AG04450 (cell line): Measurements from ENCODE around the gene POTEF. TPM values are rescaled to one million over a fixed set of nuclear protein-coding genes. Genes with fewer than 3 reads are reported as not detected.
"Not testable (repeated sequence)": the region's sequence is repeated elsewhere in the genome, so short reads cannot be mapped to it uniquely, and the experiment has no call there.

Experiments
- CTCF ChIA-PET: fragments of 300-600, 350-600 bp; formaldehyde crosslinking; extraction: SDS; loops from one replicate; lab custom pipeline; 2022; ENCODE audit warnings: antibody characterized with exemption, inconsistent platforms; lab: Charles Lee
- POLR2A ChIA-PET: fragments of 350-600 bp; formaldehyde crosslinking; extraction: SDS; loops from one replicate; lab custom pipeline; 2021; ENCODE audit warnings: antibody characterized with exemption, inconsistent platforms; lab: Yijun Ruan, JAX
- DNase-seq: peaks from one replicate; pipeline ENCODE4 v3.0.0-alpha.2; 2011; ENCODE audit warnings: low read depth, low spot score
- H3K27ac ChIP-seq: one replicate; pipeline ENCODE4 v1.5.1; 2012; ENCODE audit warnings: low read depth, low read length, control low read depth
- H3K27me3 ChIP-seq: one replicate; pipeline ENCODE4 v1.6.0; 2012; ENCODE audit warnings: low read length; ENCODE audit not compliant: control insufficient read depth, insufficient read depth
- H3K4me3 ChIP-seq: 2 replicates; pipeline ENCODE4 v1.5.1; 2011; ENCODE audit warnings: mild to moderate bottlenecking, low read depth, low read length, control low read depth
- H3K9me3 ChIP-seq: 2 replicates; pipeline ENCODE4 v1.5.1; 2012; ENCODE audit warnings: low read length; ENCODE audit not compliant: control insufficient read depth, insufficient read depth
- polyA plus RNA-seq: library from polyadenylated mRNA; depleted of rRNA; stranded (reverse); fragments of >200 nt; gene quantifications from 2 replicates; pipeline ENCODE4 v1.2.3, GENCODE V29; 2011

The POTEF gene
- polyA plus RNA-seq, 1 experiment = not detected

DNA sequence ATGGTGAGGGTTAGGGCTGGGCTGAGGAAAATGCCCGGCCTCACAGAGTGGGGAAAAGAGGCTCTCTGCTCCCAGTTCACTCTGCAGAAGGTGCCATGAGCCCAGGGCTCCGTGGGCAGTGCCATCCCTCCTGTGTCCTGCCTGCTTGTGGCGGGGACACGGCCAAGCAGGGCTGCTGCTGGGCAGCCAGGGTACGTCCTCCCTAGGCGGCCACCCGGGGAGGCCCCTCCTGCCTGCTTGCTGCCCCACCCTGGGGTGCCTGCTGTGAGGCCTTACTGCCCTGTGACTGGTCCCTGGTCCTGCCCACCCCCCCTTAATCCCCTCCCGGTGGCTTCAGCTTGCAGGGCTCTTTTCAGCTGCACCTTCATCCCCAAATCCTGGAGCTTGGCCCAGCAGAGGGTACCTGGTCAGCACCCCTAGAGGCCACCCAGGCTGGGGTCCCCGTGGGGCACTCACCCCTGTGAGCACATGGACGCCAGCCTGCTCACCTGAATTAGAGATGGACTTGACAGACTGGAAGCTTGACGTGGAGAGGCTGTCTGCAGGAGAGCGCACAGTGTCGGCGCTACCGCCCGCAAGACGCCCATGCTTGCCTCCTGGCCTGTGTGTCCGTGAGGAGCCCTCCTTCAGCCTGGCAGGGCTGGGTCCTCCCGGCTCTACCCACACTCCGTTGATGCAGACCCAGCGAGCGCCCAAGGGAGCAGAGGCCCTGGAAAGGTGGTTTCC lies 12.8 kb upstream of the POTEF start:
- H3K27ac ChIP-seq, H3K27me3 ChIP-seq, POLR2A ChIA-PET, H3K4me3 ChIP-seq, H3K9me3 ChIP-seq, CTCF ChIA-PET, DNase-seq: not testable (repeated sequence)

- POLR2A ChIA-PET, H3K27me3 ChIP-seq, DNase-seq, H3K4me3 ChIP-seq, CTCF ChIA-PET, H3K9me3 ChIP-seq, H3K27ac ChIP-seq: not testable (repeated sequence)
Observed at GRCh38 chr2:130141002-130141401, 12.0 kb upstream of the POTEF start.

- DNase-seq, H3K27me3 ChIP-seq, H3K4me3 ChIP-seq, CTCF ChIA-PET, POLR2A ChIA-PET, H3K9me3 ChIP-seq, H3K27ac ChIP-seq: not testable (repeated sequence)
Observed at GRCh38 chr2:130140516-130140915, 11.5 kb upstream of the POTEF start.

- H3K9me3 ChIP-seq, CTCF ChIA-PET, H3K4me3 ChIP-seq, H3K27me3 ChIP-seq, H3K27ac ChIP-seq, POLR2A ChIA-PET, DNase-seq: not testable (repeated sequence)
Observed at GRCh38 chr2:130139331-130140280, 10.6 kb upstream of the POTEF start.

GRCh38 chr2:130138841-130139251 lies 9.8 kb upstream of the POTEF start:
- H3K27ac ChIP-seq, H3K4me3 ChIP-seq, DNase-seq, CTCF ChIA-PET, H3K27me3 ChIP-seq, H3K9me3 ChIP-seq, POLR2A ChIA-PET: not testable (repeated sequence)

DNA sequence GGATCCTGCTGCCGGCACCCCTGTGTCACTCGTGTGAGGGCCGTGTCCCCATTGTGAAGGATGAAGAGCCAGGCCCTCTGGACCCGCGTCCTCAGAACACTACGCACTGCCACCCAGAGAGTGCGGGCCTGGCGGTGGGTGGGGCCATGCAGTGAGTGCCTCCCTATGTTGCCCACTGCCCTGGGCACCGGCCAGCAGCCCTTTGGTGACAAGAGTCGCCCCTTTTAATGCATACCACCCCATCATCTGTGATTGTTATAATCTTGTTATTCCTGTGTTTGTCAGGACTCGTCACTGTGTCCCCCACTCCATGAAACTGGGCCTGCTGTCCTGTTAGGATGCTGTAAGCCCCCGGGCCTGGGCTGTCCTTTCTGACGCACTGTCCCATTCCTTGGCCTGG lies 9.3 kb upstream of the POTEF start:
- not testable (repeated sequence) for H3K27ac ChIP-seq

GRCh38 chr2:130137118-130137517 lies 8.1 kb upstream of the POTEF start:
- H3K9me3 ChIP-seq, POLR2A ChIA-PET, CTCF ChIA-PET, DNase-seq, H3K27me3 ChIP-seq, H3K4me3 ChIP-seq, H3K27ac ChIP-seq: not testable (repeated sequence)

More for the DNA sequence above, 9.3 kb upstream of the POTEF start:
- POLR2A ChIA-PET, H3K4me3 ChIP-seq, H3K27me3 ChIP-seq, CTCF ChIA-PET, H3K9me3 ChIP-seq, DNase-seq: not testable (repeated sequence)

DNA sequence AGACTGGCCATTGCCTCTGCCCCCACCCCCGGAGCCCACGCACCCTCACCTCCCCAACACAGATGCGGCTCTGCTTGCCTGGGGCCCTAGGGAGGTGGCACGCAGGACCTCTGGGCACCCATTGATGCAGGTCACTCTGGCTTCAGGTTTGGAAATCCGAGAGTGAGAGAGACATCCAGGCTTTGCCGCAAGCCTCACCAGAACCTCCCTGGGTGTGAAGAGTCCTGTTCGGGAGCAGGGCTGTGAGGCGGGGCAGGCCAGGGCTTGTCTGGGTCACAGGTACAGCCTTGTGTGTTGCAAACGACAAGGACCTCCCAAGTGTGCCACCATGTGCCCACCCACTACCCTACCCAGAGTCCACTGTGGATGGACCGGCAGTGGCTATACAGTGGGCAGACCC lies 7.5 kb upstream of the POTEF start:
- H3K27ac ChIP-seq, CTCF ChIA-PET, DNase-seq, H3K27me3 ChIP-seq, POLR2A ChIA-PET, H3K9me3 ChIP-seq, H3K4me3 ChIP-seq: not testable (repeated sequence)
